Upper lobe of left lung (tissue), 4 donors: Measurements from ENCODE around the gene C1QTNF5.

ENCODE experiments used
- EP300 ChIP-seq, 4 donors: sonication (generic); formaldehyde crosslinking; IDR thresholded peaks; one replicate each; pipeline ENCODE4 v1.5.1; 2017; ENCODE audit warnings: antibody characterized with exemption in 4 of 4, control low read depth in 2 of 4
- POLR2A ChIP-seq, 4 donors: fragments of 450-650 bp; IDR thresholded peaks; one replicate each; pipeline ENCODE4 v1.5.1; 2016 to 2017; ENCODE audit warnings: antibody characterized with exemption in 4 of 4, mild to moderate bottlenecking in 2 of 4
- POLR2AphosphoS5 ChIP-seq, 2 donors: sonication (generic); formaldehyde crosslinking; IDR thresholded peaks; one replicate each; pipeline ENCODE4 v1.5.1; 2017; ENCODE audit warnings: antibody characterized with exemption in 2 of 2
- TF ChIP-seq, protein P1 (sequence below), 6 experiments: fragments of 450-650 bp in 4 of 6; fragments of 200-600 bp in 2 of 6; sonication (generic) in 2 of 6; IDR thresholded peaks; one replicate each; pipeline ENCODE4 v1.5.1; 2016 to 2019; ENCODE audit warnings: antibody characterized with exemption in 6 of 6

DNA sequence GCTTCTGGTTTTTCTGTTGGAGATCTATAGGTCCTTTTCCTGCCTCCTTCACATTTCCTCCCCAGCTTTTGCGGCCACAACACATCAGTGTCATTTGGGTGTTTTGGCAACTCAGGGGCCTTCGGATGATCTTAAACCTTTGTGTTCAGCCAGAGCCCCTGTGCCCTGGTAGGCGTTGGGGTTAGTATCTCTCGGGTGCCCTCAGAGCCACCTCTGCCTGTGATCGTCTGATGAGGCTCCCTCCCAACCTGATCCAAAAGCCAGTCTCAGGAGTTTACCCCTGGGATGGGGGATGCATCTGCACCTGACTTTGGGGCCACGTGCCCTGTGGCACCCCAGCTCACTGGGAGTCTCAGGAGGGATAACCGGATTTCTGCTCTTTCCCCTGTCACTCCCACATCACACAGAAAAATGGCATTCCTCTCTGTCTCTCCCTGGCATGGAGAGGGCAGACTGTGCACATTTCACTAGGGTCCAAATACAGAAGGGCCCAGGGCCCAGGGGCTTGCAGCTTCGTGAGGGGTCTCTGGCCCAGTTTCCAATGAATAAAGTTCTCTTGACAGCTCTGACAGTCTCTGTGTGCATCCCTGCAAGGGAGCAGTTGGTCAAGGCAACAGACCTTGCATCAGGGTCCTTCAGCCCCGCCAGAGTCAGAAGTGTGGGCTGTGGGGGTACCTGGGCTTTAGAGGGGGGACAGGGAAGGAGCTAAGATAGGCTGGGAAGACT lies 3.8 kb downstream of the C1QTNF5 start:
- TF ChIP-seq, protein P1, sequence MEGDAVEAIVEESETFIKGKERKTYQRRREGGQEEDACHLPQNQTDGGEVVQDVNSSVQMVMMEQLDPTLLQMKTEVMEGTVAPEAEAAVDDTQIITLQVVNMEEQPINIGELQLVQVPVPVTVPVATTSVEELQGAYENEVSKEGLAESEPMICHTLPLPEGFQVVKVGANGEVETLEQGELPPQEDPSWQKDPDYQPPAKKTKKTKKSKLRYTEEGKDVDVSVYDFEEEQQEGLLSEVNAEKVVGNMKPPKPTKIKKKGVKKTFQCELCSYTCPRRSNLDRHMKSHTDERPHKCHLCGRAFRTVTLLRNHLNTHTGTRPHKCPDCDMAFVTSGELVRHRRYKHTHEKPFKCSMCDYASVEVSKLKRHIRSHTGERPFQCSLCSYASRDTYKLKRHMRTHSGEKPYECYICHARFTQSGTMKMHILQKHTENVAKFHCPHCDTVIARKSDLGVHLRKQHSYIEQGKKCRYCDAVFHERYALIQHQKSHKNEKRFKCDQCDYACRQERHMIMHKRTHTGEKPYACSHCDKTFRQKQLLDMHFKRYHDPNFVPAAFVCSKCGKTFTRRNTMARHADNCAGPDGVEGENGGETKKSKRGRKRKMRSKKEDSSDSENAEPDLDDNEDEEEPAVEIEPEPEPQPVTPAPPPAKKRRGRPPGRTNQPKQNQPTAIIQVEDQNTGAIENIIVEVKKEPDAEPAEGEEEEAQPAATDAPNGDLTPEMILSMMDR (IDR thresholded peaks at IDR 0.05) = no peak
- TF ChIP-seq POLR2A (IDR thresholded peaks at IDR 0.05) = no peak
- TF ChIP-seq POLR2AphosphoS5 (IDR thresholded peaks at IDR 0.05) = no peak
- no peak for TF ChIP-seq EP300 (IDR thresholded peaks at IDR 0.05)
